SK-N-SH (cell line): ENCODE results near the gene EDEM2.

Experiments used
- EP300 ChIP-seq, 2 experiments: IDR thresholded peaks; 2 replicates each; pipeline versions ENCODE4 v1.4.0 to v1.6.1; 2012; ENCODE audit warnings: borderline replicate concordance in 1 of 2, low read depth in 1 of 2, low read length in 1 of 2
- EZH2phosphoT487 ChIP-seq: fragments of 200-600 bp; sonication (generic); IDR thresholded peaks from 2 replicates; pipeline ENCODE4 v1.6.1; 2017; ENCODE audit warnings: low read depth, mixed run types, mild to moderate bottlenecking, antibody characterized with exemption, moderate library complexity, borderline replicate concordance
- FOSL2 ChIP-seq: IDR thresholded peaks from 2 replicates; pipeline ENCODE4 v1.4.0; 2012; ENCODE audit warnings: low read depth, mild to moderate bottlenecking, moderate library complexity, borderline replicate concordance
- FOXM1 ChIP-seq: IDR thresholded peaks from 2 replicates; pipeline ENCODE4 v1.4.0; 2012; ENCODE audit warnings: low read depth, mild to moderate bottlenecking
- MAX ChIP-seq: IDR thresholded peaks from 2 replicates; pipeline ENCODE4 v1.4.0; 2012; ENCODE audit warnings: low read depth
- NFIC ChIP-seq: IDR thresholded peaks from 2 replicates; pipeline ENCODE4 v1.4.0; 2012; ENCODE audit warnings: borderline replicate concordance
- NRF1 ChIP-seq: IDR thresholded peaks from 2 replicates; pipeline ENCODE4 v1.6.1; 2012; ENCODE audit warnings: low read depth, mild to moderate bottlenecking, low read length
- RAD21 ChIP-seq: IDR thresholded peaks from 2 replicates; pipeline ENCODE4 v1.6.1; 2012; ENCODE audit warnings: mild to moderate bottlenecking, low read length
- TCF12 ChIP-seq: IDR thresholded peaks from 2 replicates; pipeline ENCODE4 v1.4.0; 2012
- YY1 ChIP-seq: IDR thresholded peaks from 2 replicates; pipeline ENCODE4 v1.4.0; 2012; ENCODE audit warnings: low read depth, mild to moderate bottlenecking
- TF ChIP-seq, protein P1 (sequence below): fragments of 200-600 bp; sonication (generic); IDR thresholded peaks from 2 replicates; pipeline ENCODE4 v1.6.1; 2017; ENCODE audit warnings: antibody characterized with exemption, mild to moderate bottlenecking, moderate library complexity

GRCh38 chr20:35192118-35192872, 45.2 kb upstream of the EDEM2 start:
- no peak for TF ChIP-seq YY1
- TF ChIP-seq, protein P1, sequence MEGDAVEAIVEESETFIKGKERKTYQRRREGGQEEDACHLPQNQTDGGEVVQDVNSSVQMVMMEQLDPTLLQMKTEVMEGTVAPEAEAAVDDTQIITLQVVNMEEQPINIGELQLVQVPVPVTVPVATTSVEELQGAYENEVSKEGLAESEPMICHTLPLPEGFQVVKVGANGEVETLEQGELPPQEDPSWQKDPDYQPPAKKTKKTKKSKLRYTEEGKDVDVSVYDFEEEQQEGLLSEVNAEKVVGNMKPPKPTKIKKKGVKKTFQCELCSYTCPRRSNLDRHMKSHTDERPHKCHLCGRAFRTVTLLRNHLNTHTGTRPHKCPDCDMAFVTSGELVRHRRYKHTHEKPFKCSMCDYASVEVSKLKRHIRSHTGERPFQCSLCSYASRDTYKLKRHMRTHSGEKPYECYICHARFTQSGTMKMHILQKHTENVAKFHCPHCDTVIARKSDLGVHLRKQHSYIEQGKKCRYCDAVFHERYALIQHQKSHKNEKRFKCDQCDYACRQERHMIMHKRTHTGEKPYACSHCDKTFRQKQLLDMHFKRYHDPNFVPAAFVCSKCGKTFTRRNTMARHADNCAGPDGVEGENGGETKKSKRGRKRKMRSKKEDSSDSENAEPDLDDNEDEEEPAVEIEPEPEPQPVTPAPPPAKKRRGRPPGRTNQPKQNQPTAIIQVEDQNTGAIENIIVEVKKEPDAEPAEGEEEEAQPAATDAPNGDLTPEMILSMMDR = no peak
- TF ChIP-seq EP300 (IDR thresholded peaks at IDR 0.05; ENCODE audit: borderline replicate concordance in 1 of 2, low read depth in 1 of 2, low read length in 1 of 2) = no peak
- TF ChIP-seq FOSL2 = no peak
- TF ChIP-seq RAD21 = no peak
- TF ChIP-seq EZH2phosphoT487 = no peak
- no peak for TF ChIP-seq NRF1
- no peak for TF ChIP-seq NFIC
- TF ChIP-seq MAX = no peak
- TF ChIP-seq FOXM1 = no peak
- no peak for TF ChIP-seq TCF12
